ENCODE data around the gene RALGAPA1.

- TF ChIP-seq ZBTB17 (CRISPR knock-in tag; IDR thresholded peaks at IDR 0.05) (no peak), ETV5 (CRISPR knock-in tag; IDR thresholded peaks at IDR 0.05; ENCODE audit: low read depth) (no peak), CTCF (IDR thresholded peaks at IDR 0.05 in 2 of 3, conservative IDR thresholded peaks at IDR 0.05 in 1 of 3; ENCODE audit: insufficient read depth in 2 of 3, low read depth in 1 of 3, low read length in 3 of 3) (no peak), ATF3 (IDR thresholded peaks at IDR 0.05) (no peak), ATF3 (CRISPR knock-in tag; conservative IDR thresholded peaks at IDR 0.05) (no peak), EZH2 (IDR thresholded peaks at IDR 0.05; ENCODE audit: borderline replicate concordance, low read depth, low read length) (no peak), ZNF444 (CRISPR knock-in tag; IDR thresholded peaks at IDR 0.05) (no peak), STAT5A (IDR thresholded peaks at IDR 0.05; ENCODE audit: borderline replicate concordance, low read length) (no peak), TCF3 (CRISPR knock-in tag; IDR thresholded peaks at IDR 0.05) (no peak), TEAD4 (IDR thresholded peaks at IDR 0.05; ENCODE audit: low read length) (no peak), TEAD4 (CRISPR knock-in tag; IDR thresholded peaks at IDR 0.05; ENCODE audit: borderline replicate concordance) (no peak), ZNF146 (CRISPR knock-in tag; IDR thresholded peaks at IDR 0.05; ENCODE audit: unreplicated experiment) (no peak)
- TF ChIP-seq, protein P1, sequence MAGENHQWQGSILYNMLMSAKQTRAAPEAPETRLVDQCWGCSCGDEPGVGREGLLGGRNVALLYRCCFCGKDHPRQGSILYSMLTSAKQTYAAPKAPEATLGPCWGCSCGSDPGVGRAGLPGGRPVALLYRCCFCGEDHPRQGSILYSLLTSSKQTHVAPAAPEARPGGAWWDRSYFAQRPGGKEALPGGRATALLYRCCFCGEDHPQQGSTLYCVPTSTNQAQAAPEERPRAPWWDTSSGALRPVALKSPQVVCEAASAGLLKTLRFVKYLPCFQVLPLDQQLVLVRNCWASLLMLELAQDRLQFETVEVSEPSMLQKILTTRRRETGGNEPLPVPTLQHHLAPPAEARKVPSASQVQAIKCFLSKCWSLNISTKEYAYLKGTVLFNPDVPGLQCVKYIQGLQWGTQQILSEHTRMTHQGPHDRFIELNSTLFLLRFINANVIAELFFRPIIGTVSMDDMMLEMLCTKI (IDR thresholded peaks at IDR 0.05; ENCODE audit: partially characterized antibody), result no peak
- TF ChIP-seq, protein P2, sequence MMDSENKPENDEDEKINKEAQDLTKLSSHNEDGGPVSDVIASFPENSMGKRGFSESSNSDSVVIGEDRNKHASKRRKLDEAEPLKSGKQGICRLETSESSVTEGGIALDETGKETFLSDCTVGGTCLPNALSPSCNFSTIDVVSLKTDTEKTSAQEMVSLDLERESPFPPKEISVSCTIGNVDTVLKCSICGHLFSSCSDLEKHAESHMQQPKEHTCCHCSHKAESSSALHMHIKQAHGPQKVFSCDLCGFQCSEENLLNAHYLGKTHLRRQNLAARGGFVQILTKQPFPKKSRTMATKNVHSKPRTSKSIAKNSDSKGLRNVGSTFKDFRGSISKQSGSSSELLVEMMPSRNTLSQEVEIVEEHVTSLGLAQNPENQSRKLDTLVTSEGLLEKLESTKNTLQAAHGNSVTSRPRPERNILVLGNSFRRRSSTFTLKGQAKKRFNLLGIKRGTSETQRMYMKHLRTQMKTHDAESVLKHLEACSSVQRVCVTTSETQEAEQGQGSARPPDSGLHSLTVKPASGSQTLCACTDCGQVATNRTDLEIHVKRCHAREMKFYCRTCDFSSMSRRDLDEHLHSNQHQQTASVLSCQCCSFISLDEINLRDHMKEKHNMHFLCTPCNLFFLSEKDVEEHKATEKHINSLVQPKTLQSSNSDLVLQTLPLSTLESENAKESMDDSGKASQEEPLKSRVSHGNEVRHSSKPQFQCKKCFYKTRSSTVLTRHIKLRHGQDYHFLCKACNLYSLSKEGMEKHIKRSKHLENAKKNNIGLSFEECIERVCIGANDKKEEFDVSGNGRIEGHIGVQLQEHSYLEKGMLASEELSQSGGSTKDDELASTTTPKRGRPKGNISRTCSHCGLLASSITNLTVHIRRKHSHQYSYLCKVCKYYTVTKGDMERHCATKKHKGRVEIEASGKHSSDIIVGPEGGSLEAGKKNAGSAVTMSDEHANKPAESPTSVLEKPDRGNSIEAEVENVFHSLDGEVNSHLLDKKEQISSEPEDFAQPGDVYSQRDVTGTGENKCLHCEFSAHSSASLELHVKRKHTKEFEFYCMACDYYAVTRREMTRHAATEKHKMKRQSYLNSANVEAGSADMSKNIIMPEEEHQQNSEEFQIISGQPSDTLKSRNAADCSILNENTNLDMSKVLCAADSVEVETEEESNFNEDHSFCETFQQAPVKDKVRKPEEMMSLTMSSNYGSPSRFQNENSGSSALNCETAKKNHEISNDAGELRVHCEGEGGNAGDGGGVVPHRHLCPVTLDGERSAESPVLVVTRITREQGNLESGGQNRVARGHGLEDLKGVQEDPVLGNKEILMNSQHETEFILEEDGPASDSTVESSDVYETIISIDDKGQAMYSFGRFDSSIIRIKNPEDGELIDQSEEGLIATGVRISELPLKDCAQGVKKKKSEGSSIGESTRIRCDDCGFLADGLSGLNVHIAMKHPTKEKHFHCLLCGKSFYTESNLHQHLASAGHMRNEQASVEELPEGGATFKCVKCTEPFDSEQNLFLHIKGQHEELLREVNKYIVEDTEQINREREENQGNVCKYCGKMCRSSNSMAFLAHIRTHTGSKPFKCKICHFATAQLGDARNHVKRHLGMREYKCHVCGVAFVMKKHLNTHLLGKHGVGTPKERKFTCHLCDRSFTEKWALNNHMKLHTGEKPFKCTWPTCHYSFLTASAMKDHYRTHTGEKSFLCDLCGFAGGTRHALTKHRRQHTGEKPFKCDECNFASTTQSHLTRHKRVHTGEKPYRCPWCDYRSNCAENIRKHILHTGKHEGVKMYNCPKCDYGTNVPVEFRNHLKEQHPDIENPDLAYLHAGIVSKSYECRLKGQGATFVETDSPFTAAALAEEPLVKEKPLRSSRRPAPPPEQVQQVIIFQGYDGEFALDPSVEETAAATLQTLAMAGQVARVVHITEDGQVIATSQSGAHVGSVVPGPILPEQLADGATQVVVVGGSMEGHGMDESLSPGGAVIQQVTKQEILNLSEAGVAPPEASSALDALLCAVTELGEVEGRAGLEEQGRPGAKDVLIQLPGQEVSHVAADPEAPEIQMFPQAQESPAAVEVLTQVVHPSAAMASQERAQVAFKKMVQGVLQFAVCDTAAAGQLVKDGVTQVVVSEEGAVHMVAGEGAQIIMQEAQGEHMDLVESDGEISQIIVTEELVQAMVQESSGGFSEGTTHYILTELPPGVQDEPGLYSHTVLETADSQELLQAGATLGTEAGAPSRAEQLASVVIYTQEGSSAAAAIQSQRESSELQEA (IDR thresholded peaks at IDR 0.05; ENCODE audit: low read depth), result no peak
- TF ChIP-seq, protein P3, sequence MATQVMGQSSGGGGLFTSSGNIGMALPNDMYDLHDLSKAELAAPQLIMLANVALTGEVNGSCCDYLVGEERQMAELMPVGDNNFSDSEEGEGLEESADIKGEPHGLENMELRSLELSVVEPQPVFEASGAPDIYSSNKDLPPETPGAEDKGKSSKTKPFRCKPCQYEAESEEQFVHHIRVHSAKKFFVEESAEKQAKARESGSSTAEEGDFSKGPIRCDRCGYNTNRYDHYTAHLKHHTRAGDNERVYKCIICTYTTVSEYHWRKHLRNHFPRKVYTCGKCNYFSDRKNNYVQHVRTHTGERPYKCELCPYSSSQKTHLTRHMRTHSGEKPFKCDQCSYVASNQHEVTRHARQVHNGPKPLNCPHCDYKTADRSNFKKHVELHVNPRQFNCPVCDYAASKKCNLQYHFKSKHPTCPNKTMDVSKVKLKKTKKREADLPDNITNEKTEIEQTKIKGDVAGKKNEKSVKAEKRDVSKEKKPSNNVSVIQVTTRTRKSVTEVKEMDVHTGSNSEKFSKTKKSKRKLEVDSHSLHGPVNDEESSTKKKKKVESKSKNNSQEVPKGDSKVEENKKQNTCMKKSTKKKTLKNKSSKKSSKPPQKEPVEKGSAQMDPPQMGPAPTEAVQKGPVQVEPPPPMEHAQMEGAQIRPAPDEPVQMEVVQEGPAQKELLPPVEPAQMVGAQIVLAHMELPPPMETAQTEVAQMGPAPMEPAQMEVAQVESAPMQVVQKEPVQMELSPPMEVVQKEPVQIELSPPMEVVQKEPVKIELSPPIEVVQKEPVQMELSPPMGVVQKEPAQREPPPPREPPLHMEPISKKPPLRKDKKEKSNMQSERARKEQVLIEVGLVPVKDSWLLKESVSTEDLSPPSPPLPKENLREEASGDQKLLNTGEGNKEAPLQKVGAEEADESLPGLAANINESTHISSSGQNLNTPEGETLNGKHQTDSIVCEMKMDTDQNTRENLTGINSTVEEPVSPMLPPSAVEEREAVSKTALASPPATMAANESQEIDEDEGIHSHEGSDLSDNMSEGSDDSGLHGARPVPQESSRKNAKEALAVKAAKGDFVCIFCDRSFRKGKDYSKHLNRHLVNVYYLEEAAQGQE (IDR thresholded peaks at IDR 0.05; ENCODE audit: borderline replicate concordance), result no peak
- TF ChIP-seq, protein P3 (CRISPR knock-in tag; IDR thresholded peaks at IDR 0.05; ENCODE audit: low read depth), result no peak
Measured at GRCh38 chr14:35515916-35516315, 293.2 kb downstream of the RALGAPA1 start.

All from K562 (cell line).